OCI-LY3 (cell line): ENCODE measurements around the gene SELENBP1.

ENCODE experiments used
- H2AFZ ChIP-seq: fragments of 200-600, 300-600 bp; shearing (Covaris generic); 2 replicates; pipeline ENCODE4 v1.6.0; 2014; ENCODE audit warnings: antibody characterized with exemption, low read depth, low read length
- H3K27ac ChIP-seq: fragments of 200-600, 300-600 bp; sonication (generic); 2 replicates; pipeline ENCODE4 v1.5.1; 2014; ENCODE audit warnings: mild to moderate bottlenecking, low read length, moderate library complexity, mixed read lengths
- H3K27me3 ChIP-seq: fragments of 200-600, 300-600 bp; sonication (generic); 2 replicates; pipeline ENCODE4 v1.6.1; 2014; ENCODE audit warnings: low read depth, low read length, mixed read lengths
- H3K36me3 ChIP-seq: fragments of 200-600, 300-600 bp; sonication (generic); replicated peaks from 2 replicates; pipeline ENCODE3; 2014; ENCODE audit warnings: low read depth, low read length, mixed read lengths
- H3K4me1 ChIP-seq: fragments of 300-600, 200-600 bp; sonication (generic); 2 replicates; pipeline ENCODE4 v1.6.1; 2014; ENCODE audit warnings: low read length, mixed read lengths
- H3K4me2 ChIP-seq: fragments of 200-600, 300-600 bp; sonication (generic); 2 replicates; pipeline ENCODE4 v1.6.1; 2014; ENCODE audit warnings: low read length, mixed read lengths
- H3K4me3 ChIP-seq: fragments of 300-600, 200-600 bp; sonication (generic); 2 replicates; pipeline ENCODE4 v1.5.1; 2014; ENCODE audit warnings: antibody characterized with exemption, mild to moderate bottlenecking, low read length, moderate library complexity
- H3K79me2 ChIP-seq: fragments of 300-600, 200-600 bp; shearing (Covaris generic); 2 replicates; pipeline ENCODE4 v1.6.1; 2014; ENCODE audit warnings: mild to moderate bottlenecking, low read length, mixed read lengths
- H3K9ac ChIP-seq: fragments of 300-600, 200-600 bp; shearing (Covaris generic); 2 replicates; pipeline ENCODE4 v1.6.0; 2014; ENCODE audit warnings: mild to moderate bottlenecking, low read length, moderate library complexity
- H3K9me3 ChIP-seq: fragments of 200-600, 300-600 bp; shearing (Covaris generic); 2 replicates; pipeline ENCODE4 v1.6.1; 2014; ENCODE audit warnings: low read length, mixed read lengths; ENCODE audit not compliant: insufficient read depth
- H4K20me1 ChIP-seq: fragments of 200-600, 300-600 bp; sonication (generic); 2 replicates; pipeline ENCODE4 v1.6.1; 2016; ENCODE audit warnings: low read length, mixed read lengths; ENCODE audit not compliant: insufficient read depth
- EZH2phosphoT487 ChIP-seq: fragments of 200-600 bp; shearing (Covaris generic); IDR thresholded peaks from 2 replicates; pipeline ENCODE4 v1.6.1; 2018; ENCODE audit warnings: antibody characterized with exemption, mixed run types, low read depth
- TF ChIP-seq, protein P1 (sequence below): fragments of 200-600, 300-600 bp; sonication (generic); IDR thresholded peaks from 2 replicates; pipeline ENCODE4 v1.5.1; 2014; ENCODE audit warnings: antibody characterized with exemption, low read length, low read depth

The SELENBP1 gene

DNA sequence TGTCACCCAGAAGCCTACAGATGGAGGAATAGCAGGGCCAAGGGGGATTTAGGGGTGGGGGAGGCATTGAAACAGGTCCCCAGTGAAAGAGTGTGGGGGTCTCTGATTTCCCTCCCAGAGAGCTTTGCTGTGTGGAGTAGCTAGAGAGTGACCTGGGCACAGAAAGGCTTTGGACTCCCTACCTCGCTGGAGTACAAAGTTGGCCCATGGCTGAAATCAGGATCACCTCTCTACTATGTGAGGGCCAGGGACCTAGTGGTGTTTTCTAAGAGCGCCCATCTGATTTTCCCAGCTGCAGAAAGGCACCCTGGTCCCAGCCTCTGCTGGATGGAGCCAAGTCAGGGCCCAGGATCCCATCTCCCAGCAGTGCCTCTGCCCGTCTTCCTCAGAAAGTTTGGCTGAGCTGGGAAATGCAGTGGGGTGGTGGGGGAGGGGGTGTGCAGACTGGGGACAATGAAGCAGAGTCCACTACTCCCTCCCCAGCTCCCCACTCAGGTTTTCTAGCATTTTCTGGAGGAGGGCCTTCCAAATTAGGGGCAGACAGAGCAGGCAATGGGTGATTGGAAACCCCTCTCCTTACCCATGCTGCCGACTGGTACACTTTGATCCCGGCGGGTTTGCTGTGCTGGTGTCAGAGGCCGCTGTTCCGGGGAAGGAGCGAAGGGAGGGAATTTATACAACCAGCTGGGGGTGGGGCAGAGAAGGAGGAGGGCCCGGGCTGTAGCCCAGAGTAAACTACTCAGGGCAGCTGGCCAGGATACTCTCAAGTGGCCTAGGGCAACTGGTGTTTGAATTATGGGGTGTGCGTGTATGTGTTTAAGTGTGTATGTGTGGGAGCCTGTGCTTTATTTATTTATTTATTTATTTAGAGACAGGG lies at the start of gene SELENBP1:
Gene SELENBP1, minus strand, starts transcription at position 648 of the 877 bp plus-strand sequence. Its CDS starts 64 bp downstream, at position 584.
- TF ChIP-seq, protein P1, sequence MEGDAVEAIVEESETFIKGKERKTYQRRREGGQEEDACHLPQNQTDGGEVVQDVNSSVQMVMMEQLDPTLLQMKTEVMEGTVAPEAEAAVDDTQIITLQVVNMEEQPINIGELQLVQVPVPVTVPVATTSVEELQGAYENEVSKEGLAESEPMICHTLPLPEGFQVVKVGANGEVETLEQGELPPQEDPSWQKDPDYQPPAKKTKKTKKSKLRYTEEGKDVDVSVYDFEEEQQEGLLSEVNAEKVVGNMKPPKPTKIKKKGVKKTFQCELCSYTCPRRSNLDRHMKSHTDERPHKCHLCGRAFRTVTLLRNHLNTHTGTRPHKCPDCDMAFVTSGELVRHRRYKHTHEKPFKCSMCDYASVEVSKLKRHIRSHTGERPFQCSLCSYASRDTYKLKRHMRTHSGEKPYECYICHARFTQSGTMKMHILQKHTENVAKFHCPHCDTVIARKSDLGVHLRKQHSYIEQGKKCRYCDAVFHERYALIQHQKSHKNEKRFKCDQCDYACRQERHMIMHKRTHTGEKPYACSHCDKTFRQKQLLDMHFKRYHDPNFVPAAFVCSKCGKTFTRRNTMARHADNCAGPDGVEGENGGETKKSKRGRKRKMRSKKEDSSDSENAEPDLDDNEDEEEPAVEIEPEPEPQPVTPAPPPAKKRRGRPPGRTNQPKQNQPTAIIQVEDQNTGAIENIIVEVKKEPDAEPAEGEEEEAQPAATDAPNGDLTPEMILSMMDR, result no peak
- Histone ChIP-seq H4K20me1 (no peaks in the 10 kb centered on the region), H3K27ac (no peak within 1 kb of the TSS), H3K4me3 (no peak within 1 kb of the TSS), H2AFZ (no peak within 1 kb of the TSS), H3K79me2 (no peaks in the 10 kb centered on the region), H3K9me3 (no peaks in the 10 kb centered on the region), H3K27me3 (no peaks in the 10 kb centered on the region), H3K4me2 (no peak within 1 kb of the TSS), H3K4me1 (peaks cover 12% of the 10 kb centered on the region; the same call in 1 of the 2 replicates), H3K9ac (no peak within 1 kb of the TSS), H3K36me3 (no peaks in the 10 kb centered on the region)

DNA sequence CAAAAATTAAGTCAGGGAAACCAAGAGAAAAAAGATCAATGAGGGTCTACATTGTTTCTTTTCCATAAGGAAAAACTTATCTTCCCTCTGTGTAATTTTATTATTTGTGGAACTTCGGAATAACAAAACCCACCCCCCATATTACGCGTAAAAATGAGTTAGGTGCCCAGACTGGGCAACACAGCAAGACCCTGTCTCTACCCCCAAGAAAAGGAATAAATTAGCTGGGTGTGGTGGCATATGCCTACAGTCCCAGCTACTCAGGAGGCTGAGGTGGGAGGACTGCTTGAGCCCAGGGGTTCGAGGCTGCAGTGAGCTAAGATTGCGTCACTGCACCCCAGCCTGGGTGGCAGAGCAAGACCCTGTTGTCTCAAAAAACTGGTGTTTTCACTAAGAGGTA lies 47.3 kb upstream of the SELENBP1 start:
- no peak overlapping the region for H3K4me3 ChIP-seq
- H3K4me2 ChIP-seq, result no peak overlapping the region
- no peaks in the 10 kb centered on the region for H3K4me1 ChIP-seq
- no peak overlapping the region for H3K27ac ChIP-seq
- no peaks in the 10 kb centered on the region for H3K27me3 ChIP-seq
- H3K36me3 ChIP-seq, result peaks cover 44% of the 10 kb centered on the region
- TF ChIP-seq, protein P1, result no peak
- TF ChIP-seq EZH2phosphoT487, result no peak
- H4K20me1 ChIP-seq, result no peaks in the 10 kb centered on the region
- H3K9ac ChIP-seq, result no peak overlapping the region
- no peaks in the 10 kb centered on the region for H3K9me3 ChIP-seq
- H2AFZ ChIP-seq, result no peak overlapping the region
- no peaks in the 10 kb centered on the region for H3K79me2 ChIP-seq

DNA sequence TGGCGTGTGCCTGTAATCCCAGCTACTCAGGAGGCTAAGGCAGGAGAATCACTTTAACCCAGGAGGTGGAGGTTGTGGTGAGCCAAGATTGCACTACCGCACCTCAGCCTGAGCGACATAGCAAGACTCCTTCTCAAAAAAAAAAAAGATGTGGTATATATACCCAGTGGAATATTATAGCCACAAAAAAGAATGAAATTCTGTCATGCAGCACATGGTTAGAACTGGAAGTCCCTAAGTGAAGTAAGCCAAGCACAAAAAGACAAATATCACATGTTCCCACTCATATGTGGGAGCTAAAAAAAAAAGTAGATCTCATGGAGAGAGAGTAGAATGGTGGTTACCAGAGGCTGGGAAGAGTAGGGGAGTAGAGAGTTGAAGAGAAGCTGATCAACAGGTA lies 45.6 kb upstream of the SELENBP1 start:
- Histone ChIP-seq H3K36me3 (peaks cover 37% of the 10 kb centered on the region), H3K4me1 (no peaks in the 10 kb centered on the region), H3K4me3 (no peak overlapping the region), H3K27me3 (no peaks in the 10 kb centered on the region), H3K4me2 (no peak overlapping the region), H4K20me1 (no peaks in the 10 kb centered on the region), H2AFZ (no peak overlapping the region), H3K9ac (no peak overlapping the region), H3K27ac (no peak overlapping the region), H3K79me2 (no peaks in the 10 kb centered on the region), H3K9me3 (no peaks in the 10 kb centered on the region)
- TF ChIP-seq EZH2phosphoT487, result no peak
- TF ChIP-seq, protein P1, result no peak

DNA sequence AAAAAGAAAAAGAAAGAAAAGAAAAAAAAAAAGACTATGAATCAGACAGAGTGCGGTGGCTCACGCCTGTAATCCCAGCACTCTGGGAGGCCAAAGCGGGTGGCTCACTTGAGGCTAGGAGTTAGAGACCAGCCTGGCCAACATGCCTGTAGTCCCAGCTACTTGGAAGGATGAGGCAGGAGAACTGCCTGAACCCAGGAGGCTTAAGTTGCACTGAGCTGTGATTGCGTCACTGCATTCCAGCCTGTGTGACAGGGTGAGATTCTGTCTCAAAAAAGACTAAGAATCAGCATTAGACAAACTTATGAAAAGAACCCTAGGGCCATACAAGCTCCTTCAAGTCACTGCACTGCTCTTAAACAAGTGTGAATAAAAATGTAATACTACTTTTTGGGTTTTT lies 43.7 kb upstream of the SELENBP1 start:
- Histone ChIP-seq H3K4me2 (no peak overlapping the region), H3K79me2 (no peaks in the 10 kb centered on the region), H3K9me3 (no peaks in the 10 kb centered on the region), H2AFZ (no peak overlapping the region), H3K27me3 (no peaks in the 10 kb centered on the region), H3K4me3 (no peak overlapping the region), H3K9ac (no peak overlapping the region), H4K20me1 (no peaks in the 10 kb centered on the region), H3K4me1 (no peaks in the 10 kb centered on the region), H3K27ac (no peak overlapping the region), H3K36me3 (peaks cover 43% of the 10 kb centered on the region)
- TF ChIP-seq EZH2phosphoT487, result no peak
- TF ChIP-seq, protein P1, result no peak
